Right lobe of liver (tissue), 4 donors: ENCODE results near the gene SVIL.

Experiments used
- CTCF ChIP-seq, 4 donors: fragments of 200-600 bp in 3 of 4; fragments of 450-650 bp in 1 of 4; IDR thresholded peaks; one replicate each; pipeline versions ENCODE4 v1.5.1 to v1.8.0; 2016 to 2022; ENCODE audit warnings: antibody characterized with exemption in 4 of 4, mild to moderate bottlenecking in 2 of 4
- POLR2A ChIP-seq: fragments of 450-650 bp; IDR thresholded peaks from one replicate; pipeline ENCODE4 v1.6.1; 2017; ENCODE audit warnings: antibody characterized with exemption, mild to moderate bottlenecking
- donor health status: DM: no; HTN: no; CAD: no.
- donor health status: DM: no; HTN: no; CAD: no.
- donor health status: DM: no; HTN: yes; CAD: no.

DNA sequence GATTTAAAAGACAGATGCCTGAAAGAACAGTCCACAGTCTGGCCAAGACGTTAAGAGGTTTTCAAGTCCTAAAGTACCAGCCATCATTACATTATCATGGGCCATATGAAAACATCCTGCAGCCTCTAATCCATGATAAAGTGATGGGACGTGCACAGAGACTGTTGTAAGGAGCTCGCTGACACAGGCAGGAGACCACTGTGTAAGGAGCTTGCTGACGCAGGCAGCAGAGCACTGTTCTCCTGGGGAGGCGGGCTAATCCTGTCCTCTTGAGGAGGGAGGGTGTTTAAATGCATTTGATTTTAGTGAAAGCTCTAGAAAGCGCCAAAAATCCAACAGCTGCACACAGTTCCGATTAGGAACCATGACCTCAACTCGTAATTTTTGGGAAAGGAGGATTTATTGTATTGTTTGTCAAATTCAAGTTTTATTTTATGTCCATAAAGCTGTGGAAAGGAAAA lies 16.9 kb downstream of the SVIL start:
- TF ChIP-seq CTCF (IDR thresholded peaks at IDR 0.05): no peak
- no peak for TF ChIP-seq POLR2A
